Measurements from ENCODE around the gene AASDHPPT.

AASDHPPT gene

GRCh38 chr11:106086850-106087249 lies 9.4 kb downstream of the AASDHPPT start:
- no peak for DNase-seq

- peak; percentile 75 for DNase-seq
Observed at GRCh38 chr11:106087815-106088435, 10.5 kb downstream of the AASDHPPT start.

- no peak for DNase-seq
Observed at GRCh38 chr11:106088896-106089295, 11.4 kb downstream of the AASDHPPT start.

DNA sequence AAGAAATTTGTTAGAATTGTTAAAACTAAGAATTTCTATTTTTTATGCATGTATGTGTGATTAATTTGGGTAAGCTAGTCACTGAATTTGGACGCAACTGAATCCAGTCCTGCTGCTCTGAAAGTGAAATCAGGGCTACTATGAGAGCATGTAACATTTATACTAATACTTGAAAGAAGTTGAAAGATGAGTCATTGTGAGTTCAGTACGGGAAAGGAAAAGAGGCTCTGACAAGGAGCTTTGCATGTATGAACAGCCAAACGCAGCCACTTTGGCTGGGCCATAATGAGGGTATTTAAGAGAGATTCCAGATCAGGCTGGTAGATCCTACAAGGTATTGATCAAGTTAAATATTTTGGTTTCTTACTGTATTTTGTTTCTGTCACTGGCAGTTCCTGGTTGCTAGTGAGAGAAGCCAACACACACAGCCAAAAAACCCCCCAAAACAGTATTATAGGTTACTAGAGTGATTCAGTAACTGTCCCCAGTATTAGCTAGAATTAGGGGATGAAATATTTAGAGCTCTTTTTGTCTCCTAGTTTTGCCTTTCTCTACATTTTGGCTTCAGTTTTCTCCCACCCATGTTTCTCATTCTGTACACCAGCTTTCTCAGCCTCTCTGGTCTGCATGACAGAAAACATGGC lies 14.1 kb downstream of the AASDHPPT start:
- DNase-seq, result no peak

DNA sequence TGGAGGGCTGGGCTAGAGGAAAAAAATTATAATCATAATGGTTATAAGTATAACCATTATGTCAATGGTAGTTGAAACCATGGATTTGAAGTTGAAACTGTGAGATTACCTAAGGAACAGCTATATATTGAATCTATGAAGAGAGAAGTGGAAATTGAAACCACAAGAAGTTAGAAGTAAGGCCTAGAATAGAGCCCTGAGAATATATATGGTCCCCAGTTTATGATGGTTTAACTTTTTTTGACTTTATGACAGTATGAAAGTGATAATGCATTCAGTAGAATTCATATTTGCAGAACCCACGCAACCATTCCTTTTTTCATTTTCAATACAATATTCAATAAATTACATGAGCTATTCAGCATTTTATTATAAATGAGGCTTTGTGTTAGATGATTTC lies 15.0 kb downstream of the AASDHPPT start:
- no peak for DNase-seq

GRCh38 chr11:106098893-106099553 lies 21.6 kb downstream of the AASDHPPT start:
- DNase-seq, result no peak

- no peak for DNase-seq
Observed at GRCh38 chr11:106101370-106101769, 23.9 kb downstream of the AASDHPPT start.

DNA sequence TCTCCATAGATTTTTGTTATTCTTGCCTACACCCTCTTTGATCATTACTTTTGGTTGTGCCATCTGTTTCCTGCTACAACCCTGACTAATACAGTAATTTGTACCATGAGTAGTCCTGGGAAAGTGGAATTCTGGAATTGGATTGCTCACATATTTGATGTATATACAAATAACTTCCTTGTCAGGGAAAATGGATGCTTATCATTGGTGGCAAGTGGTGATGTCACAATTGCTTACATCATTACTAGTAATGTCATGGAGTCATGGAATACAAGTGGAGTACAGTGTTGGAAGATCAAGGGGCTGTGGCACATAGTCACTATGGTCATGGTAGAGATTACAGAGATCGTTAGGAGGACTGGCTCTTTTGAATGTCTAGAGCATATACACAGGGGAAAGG lies 24.4 kb downstream of the AASDHPPT start:
- DNase-seq, result no peak

GRCh38 chr11:106105986-106106385 lies 28.5 kb downstream of the AASDHPPT start:
- DNase-seq, result no peak

GRCh38 chr11:106121570-106122320 lies 44.3 kb downstream of the AASDHPPT start:
- no peak for DNase-seq

- DNase-seq, result no peak
Observed at GRCh38 chr11:106127604-106128003, 50.1 kb downstream of the AASDHPPT start.

DNA sequence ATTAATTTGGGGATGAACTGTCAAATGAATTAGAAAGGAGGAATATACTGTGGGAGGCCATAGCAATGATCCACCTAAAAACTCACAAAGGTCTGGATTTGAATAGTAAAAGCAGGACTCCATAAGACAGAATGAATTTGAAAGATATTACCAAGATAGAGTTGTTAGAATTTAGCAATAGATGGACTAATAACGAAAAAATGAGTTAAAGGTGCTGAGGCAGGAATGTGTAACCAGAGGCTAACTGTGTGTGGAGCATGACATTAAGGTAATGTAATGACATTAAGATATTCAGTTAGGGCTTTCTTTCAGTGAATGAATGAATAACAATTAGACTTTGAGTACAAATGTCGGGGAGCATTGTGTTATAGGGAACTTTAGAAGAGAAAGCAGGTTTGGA lies 51.3 kb downstream of the AASDHPPT start:
- no peak for DNase-seq

DNA sequence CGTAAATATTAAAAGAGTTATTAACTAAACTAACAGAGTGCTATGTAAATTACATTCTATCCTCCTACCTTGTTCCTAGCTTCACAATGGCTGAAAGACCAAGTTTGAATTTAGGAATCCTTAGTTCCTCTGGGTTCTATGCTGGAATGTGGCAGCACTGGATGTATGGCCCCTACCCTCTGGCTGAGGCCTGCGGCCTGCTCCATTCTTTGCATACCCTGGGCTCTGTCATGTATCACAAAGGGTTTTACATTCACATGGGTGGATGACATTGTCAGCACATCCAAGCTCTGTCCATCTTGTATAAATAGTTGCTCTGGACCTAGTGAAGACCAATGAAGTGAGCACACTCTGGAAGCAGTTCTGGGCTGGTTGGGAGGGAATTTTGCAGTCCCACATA lies 54.5 kb downstream of the AASDHPPT start:
- no peak for DNase-seq

DNA sequence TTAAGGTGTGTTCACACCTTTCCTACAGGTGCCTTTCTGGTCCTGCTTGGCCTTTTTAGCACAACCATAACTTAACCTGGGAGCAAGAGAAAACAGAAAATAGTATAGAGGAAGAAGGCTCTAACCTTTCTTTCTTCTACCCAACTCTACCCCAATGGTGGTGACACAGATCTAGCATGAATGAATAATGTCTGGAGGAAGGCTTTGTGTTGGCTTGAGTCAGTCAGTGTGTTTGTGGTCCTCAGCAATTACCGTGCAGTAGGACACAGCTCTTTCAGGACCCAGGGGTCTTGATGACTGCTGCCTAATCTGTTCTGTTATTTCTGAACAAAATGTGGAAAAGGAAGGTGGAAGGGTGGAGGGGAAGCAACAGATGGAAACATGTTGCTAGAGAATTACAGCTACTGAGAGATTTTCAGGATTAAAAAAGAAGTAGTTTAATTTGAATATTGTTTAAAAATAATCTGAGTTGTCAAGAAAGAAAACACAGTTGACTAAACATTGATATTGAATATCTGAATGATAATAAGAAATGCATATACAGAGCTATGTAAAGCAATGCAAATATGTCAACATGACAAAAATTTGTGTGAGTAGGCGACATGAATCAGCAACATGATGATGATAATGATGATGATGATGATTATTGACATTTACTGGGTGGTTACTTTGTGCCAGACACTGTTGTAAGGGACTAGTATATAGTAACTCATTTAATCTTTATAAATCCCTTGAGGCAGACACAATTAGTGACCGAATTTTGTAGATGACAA lies 55.3 kb downstream of the AASDHPPT start:
- DNase-seq, result no peak

DNA sequence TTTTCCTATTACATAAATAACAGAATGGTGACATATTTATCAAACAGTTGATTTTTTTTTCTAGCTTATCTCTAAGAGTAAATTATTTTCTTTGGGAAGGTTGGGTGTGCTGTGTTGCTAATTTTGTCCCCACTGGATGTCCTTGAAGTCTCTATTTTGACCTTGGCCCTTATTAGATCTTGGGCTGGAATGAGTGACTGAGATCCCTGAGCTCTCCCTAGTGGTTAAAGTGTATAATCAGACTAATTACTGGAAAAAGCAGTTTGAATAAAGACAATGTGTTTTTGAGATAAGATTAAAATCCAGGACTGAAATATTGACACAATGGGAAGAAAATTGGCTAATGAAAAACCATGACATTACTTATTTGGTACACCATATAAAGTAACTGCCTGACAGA lies 56.1 kb downstream of the AASDHPPT start:
- no peak for DNase-seq

- DNase-seq, result no peak
Observed at GRCh38 chr11:106137061-106137460, 59.6 kb downstream of the AASDHPPT start.

DNA sequence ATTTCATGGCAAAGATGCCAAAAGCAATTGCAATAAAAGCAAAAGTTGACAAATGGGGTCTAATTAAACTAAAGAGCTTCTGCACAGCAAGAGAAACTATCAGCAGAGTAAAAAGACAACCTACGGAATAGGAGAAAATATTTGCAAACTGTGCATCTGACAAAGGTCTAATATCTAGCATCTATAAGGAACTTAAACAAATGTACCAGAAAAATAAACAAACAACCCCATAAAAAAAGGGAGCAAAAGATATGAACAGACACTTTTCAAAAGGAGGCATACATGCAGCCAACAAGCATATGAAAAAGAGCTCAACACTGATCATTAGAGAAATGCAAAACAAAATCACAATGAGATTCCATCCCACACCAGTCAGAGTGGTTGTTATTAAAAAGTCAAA lies 60.3 kb downstream of the AASDHPPT start:
- DNase-seq, result no peak

All from eye (tissue), 1 donor.